Occipital lobe (tissue), 2 donors: Measurements from ENCODE around the gene IGSF5. TPM values are rescaled to one million over a fixed set of nuclear protein-coding genes. Genes with fewer than 3 reads are reported as not detected.

Experiments used
- DNase-seq: peaks from one replicate; lab custom pipeline; 2025; lab: John Stamatoyannopoulos, UW
- total RNA-seq: library from RNA; depleted of rRNA; stranded (reverse); fragments of >200 nt; gene quantifications from one replicate; pipeline ENCODE4 v1.2.3, GENCODE V29; 2014

Gene IGSF5
- total RNA-seq, 1 donor from 2014 or later = 0.78 TPM

- no peak for DNase-seq
These were observed 77.1 kb downstream of the IGSF5 start for GRCh38 chr21:39822042-39822441.

- no peak for DNase-seq
These were observed 80.3 kb downstream of the IGSF5 start for GRCh38 chr21:39825250-39825649.

- DNase-seq = no peak
These were observed 89.6 kb downstream of the IGSF5 start for GRCh38 chr21:39834543-39834942.

GRCh38 chr21:39837861-39838359 is 92.9 kb downstream of the IGSF5 start:
- no peak for DNase-seq

GRCh38 chr21:39840373-39841097 is 95.6 kb downstream of the IGSF5 start:
- DNase-seq = no peak

GRCh38 chr21:39842741-39843459 is 97.9 kb downstream of the IGSF5 start:
- no peak for DNase-seq

GRCh38 chr21:39843483-39843882 is 98.5 kb downstream of the IGSF5 start:
- DNase-seq = no peak

- no peak for DNase-seq
These were observed 98.9 kb downstream of the IGSF5 start for GRCh38 chr21:39843916-39844315.

GRCh38 chr21:39845571-39846130 is 100.7 kb downstream of the IGSF5 start:
- DNase-seq = no peak

- no peak for DNase-seq
These were observed 102.9 kb downstream of the IGSF5 start for GRCh38 chr21:39847877-39848276.

GRCh38 chr21:39849014-39849655 is 104.2 kb downstream of the IGSF5 start:
- DNase-seq = no peak

GRCh38 chr21:39850333-39850732 is 105.3 kb downstream of the IGSF5 start:
- no peak for DNase-seq

- DNase-seq = no peak
These were observed 106.1 kb downstream of the IGSF5 start for GRCh38 chr21:39851002-39851618.

Other genes starting within 250 kb of the IGSF5 start
- 0.62 TPM for gene B3GALT5, start 132.2 kb upstream of the IGSF5 start, total RNA-seq
- gene PCP4, start 122.3 kb downstream of the IGSF5 start, total RNA-seq = 1.6 TPM